Measurements from ENCODE around the gene BANK1. TPM values are rescaled to one million over a fixed set of nuclear protein-coding genes. Genes with fewer than 3 reads are reported as not detected.

BANK1 gene
- under 1 TPM in 5 of 8 experiments, not detected in 3; 0.14 to 0.81 (median 0.27) TPM for total RNA-seq

GRCh38 chr4:101790521-101791181 lies at the start of gene BANK1:
TSS of gene BANK1 (plus strand) at chr4:101790730. CDS start at chr4:101790881, 151 bp downstream.
- WGBS, 10 experiments, result 36 to 100% (median 63%) methylated on average over 1 to 15 of the region's 44 CpGs; no CpG with 5 or more reads in 2 of the 10 experiments
- peak in 5 of 8 experiments; percentile 31 to 85 (median 33) for ATAC-seq (replicated peaks in 6 of 8)
- peak within 1 kb of the TSS in 4 of 5 donors; percentile 7 to 17 (median 11) for H3K4me3 ChIP-seq
- H3K4me1 ChIP-seq (replicated peaks in 1 of 2), result peaks cover 0 to 2% of the 10 kb centered on the region in 2 donors
- in situ Hi-C loops (cut with MboI; ENCODE audit: low pct_unique_long_range_greater_than_20kb in 2 of 9, low sequenced_read_pairs in 9 of 9, unreplicated experiment in 9 of 9), result no loop called here
- H3K27ac ChIP-seq, result no peak within 1 kb of the TSS

- WGBS, 10 experiments, result 0 to 90% (median 65%) methylated on average over 1 to 2 of the region's 2 CpGs; no CpG with 5 or more reads in 1 of the 10 experiments
- ATAC-seq (replicated peaks in 6 of 8), result peak in 2 of 8 experiments; percentile 15 to 40
- Histone ChIP-seq H3K4me3 (no peak overlapping the region), H3K27ac (no peak overlapping the region), H3K4me1 (replicated peaks in 1 of 2) (no peaks in the 10 kb centered on the region)
- in situ Hi-C loops (cut with MboI; ENCODE audit: low pct_unique_long_range_greater_than_20kb in 2 of 9, low sequenced_read_pairs in 9 of 9, unreplicated experiment in 9 of 9), result loop anchor here in 1 of 9 experiments (25.0 kb wide), 1 partner anchor 234 kb away; no protein-coding TSS in a partner anchor
These were observed 36.8 kb upstream of the BANK1 start for GRCh38 chr4:101753721-101754120.

GRCh38 chr4:101756181-101756580 lies 34.3 kb upstream of the BANK1 start:
- Histone ChIP-seq H3K4me3 (no peak overlapping the region), H3K27ac (no peak overlapping the region), H3K4me1 (replicated peaks in 1 of 2) (no peaks in the 10 kb centered on the region)
- 0 to 100% (median 27%) methylated on average over 1 to 2 of the region's 2 CpGs; no CpG with 5 or more reads in 3 of the 10 experiments for WGBS, 10 experiments
- ATAC-seq (replicated peaks in 6 of 8), result peak in 2 of 8 experiments; percentile 14 to 20
- in situ Hi-C loops (cut with MboI; ENCODE audit: low pct_unique_long_range_greater_than_20kb in 2 of 9, low sequenced_read_pairs in 9 of 9, unreplicated experiment in 9 of 9), result loop anchor here in 1 of 9 experiments (25.0 kb wide), 1 partner anchor 231 kb away; no protein-coding TSS in a partner anchor

GRCh38 chr4:101761405-101761804 lies 29.1 kb upstream of the BANK1 start:
- ATAC-seq (replicated peaks in 6 of 8), result no peak
- Histone ChIP-seq H3K4me3 (no peak overlapping the region), H3K27ac (no peak overlapping the region), H3K4me1 (replicated peaks in 1 of 2) (no peaks in the 10 kb centered on the region)
- WGBS, 10 experiments, result 0 to 100% (median 80%) methylated on average over 1 of the region's 1 CpG; no CpG with 5 or more reads in 5 of the 10 experiments
- in situ Hi-C loops (cut with MboI; ENCODE audit: low pct_unique_long_range_greater_than_20kb in 2 of 9, low sequenced_read_pairs in 9 of 9, unreplicated experiment in 9 of 9), result loop anchor here in 1 of 9 experiments (25.0 kb wide), 1 partner anchor 226 kb away; no protein-coding TSS in a partner anchor

- ATAC-seq (replicated peaks in 6 of 8), result no peak
- WGBS, 10 experiments, result 5 to 94% (median 85%) methylated on average over 2 of the region's 2 CpGs; no CpG with 5 or more reads in 6 of the 10 experiments
These were observed 28.5 kb upstream of the BANK1 start for GRCh38 chr4:101762025-101762424.

GRCh38 chr4:101762534-101762933 lies 28.0 kb upstream of the BANK1 start:
- no peak overlapping the region for H3K4me3 ChIP-seq
- no peak for ATAC-seq (replicated peaks in 6 of 8)
- H3K4me1 ChIP-seq (replicated peaks in 1 of 2), result no peaks in the 10 kb centered on the region
- in situ Hi-C loops (cut with MboI; ENCODE audit: low pct_unique_long_range_greater_than_20kb in 2 of 9, low sequenced_read_pairs in 9 of 9, unreplicated experiment in 9 of 9), result loop anchor here in 1 of 9 experiments (25.0 kb wide), 1 partner anchor 225 kb away; no protein-coding TSS in a partner anchor
- no peak overlapping the region for H3K27ac ChIP-seq
- 22 to 64% (median 34%) methylated on average over 2 of the region's 2 CpGs; no CpG with 5 or more reads in 2 of the 10 experiments for WGBS, 10 experiments

More at GRCh38 chr4:101762025-101762424, 28.5 kb upstream of the BANK1 start:
- Histone ChIP-seq H3K4me1 (replicated peaks in 1 of 2) (no peaks in the 10 kb centered on the region), H3K4me3 (no peak overlapping the region), H3K27ac (no peak overlapping the region)
- in situ Hi-C loops (cut with MboI; ENCODE audit: low pct_unique_long_range_greater_than_20kb in 2 of 9, low sequenced_read_pairs in 9 of 9, unreplicated experiment in 9 of 9), result loop anchor here in 1 of 9 experiments (25.0 kb wide), 1 partner anchor 225 kb away; no protein-coding TSS in a partner anchor

- Histone ChIP-seq H3K4me1 (replicated peaks in 1 of 2) (no peaks in the 10 kb centered on the region), H3K4me3 (no peak overlapping the region), H3K27ac (no peak overlapping the region)
- no peak for ATAC-seq (replicated peaks in 6 of 8)
- in situ Hi-C loops (cut with MboI; ENCODE audit: low pct_unique_long_range_greater_than_20kb in 2 of 9, low sequenced_read_pairs in 9 of 9, unreplicated experiment in 9 of 9), result loop anchor here in 1 of 9 experiments (25.0 kb wide), 1 partner anchor 224 kb away; no protein-coding TSS in a partner anchor
- 47 to 100% (median 85%) methylated on average over 1 of the region's 1 CpG; no CpG with 5 or more reads in 4 of the 10 experiments for WGBS, 10 experiments
These were observed 27.0 kb upstream of the BANK1 start for GRCh38 chr4:101763576-101763975.

GRCh38 chr4:101774807-101775206 lies 15.7 kb upstream of the BANK1 start:
- no peak overlapping the region for H3K4me3 ChIP-seq
- H3K4me1 ChIP-seq (replicated peaks in 1 of 2), result no peaks in the 10 kb centered on the region
- ATAC-seq (replicated peaks in 6 of 8), result peak in 2 of 8 experiments; percentile 61 to 85
- in situ Hi-C loops (cut with MboI; ENCODE audit: low pct_unique_long_range_greater_than_20kb in 2 of 9, low sequenced_read_pairs in 9 of 9, unreplicated experiment in 9 of 9), result loop anchor here in 1 of 9 experiments (25.0 kb wide), 1 partner anchor 212 kb away; no protein-coding TSS in a partner anchor
- WGBS, 10 experiments, result 0 to 100% (median 97%) methylated on average over 1 of the region's 1 CpG; no CpG with 5 or more reads in 4 of the 10 experiments
- H3K27ac ChIP-seq, result no peak overlapping the region

GRCh38 chr4:101777431-101777830 lies 13.1 kb upstream of the BANK1 start:
- Histone ChIP-seq H3K4me1 (replicated peaks in 1 of 2) (no peaks in the 10 kb centered on the region), H3K4me3 (no peak overlapping the region), H3K27ac (no peak overlapping the region)
- ATAC-seq (replicated peaks in 6 of 8), result no peak
- in situ Hi-C loops (cut with MboI; ENCODE audit: low pct_unique_long_range_greater_than_20kb in 2 of 9, low sequenced_read_pairs in 9 of 9, unreplicated experiment in 9 of 9), result no loop called here
- WGBS, 10 experiments, result 20 to 100% (median 83%) methylated on average over 1 of the region's 1 CpG; no CpG with 5 or more reads in 4 of the 10 experiments

GRCh38 chr4:101780284-101780683 lies 10.2 kb upstream of the BANK1 start:
- WGBS, 10 experiments, result 75 to 92% (median 80%) methylated on average over 2 to 5 of the region's 5 CpGs; no CpG with 5 or more reads in 5 of the 10 experiments
- Histone ChIP-seq H3K27ac (no peak overlapping the region), H3K4me1 (replicated peaks in 1 of 2) (no peaks in the 10 kb centered on the region), H3K4me3 (no peak overlapping the region)
- in situ Hi-C loops (cut with MboI; ENCODE audit: low pct_unique_long_range_greater_than_20kb in 2 of 9, low sequenced_read_pairs in 9 of 9, unreplicated experiment in 9 of 9), result no loop called here
- no peak for ATAC-seq (replicated peaks in 6 of 8)

- WGBS, 10 experiments, result 21 to 100% (median 72%) methylated on average over 1 to 2 of the region's 2 CpGs
- no peak for ATAC-seq (replicated peaks in 6 of 8)
- Histone ChIP-seq H3K27ac (no peak overlapping the region), H3K4me3 (no peak overlapping the region), H3K4me1 (replicated peaks in 1 of 2) (no peaks in the 10 kb centered on the region)
- in situ Hi-C loops (cut with MboI; ENCODE audit: low pct_unique_long_range_greater_than_20kb in 2 of 9, low sequenced_read_pairs in 9 of 9, unreplicated experiment in 9 of 9), result no loop called here
These were observed 8.0 kb upstream of the BANK1 start for GRCh38 chr4:101782546-101782945.

- ATAC-seq (replicated peaks in 6 of 8), result no peak
- Histone ChIP-seq H3K4me3 (no peak overlapping the region), H3K27ac (no peak overlapping the region), H3K4me1 (replicated peaks in 1 of 2) (peaks cover 0 to 2% of the 10 kb centered on the region in 2 donors)
- in situ Hi-C loops (cut with MboI; ENCODE audit: low pct_unique_long_range_greater_than_20kb in 2 of 9, low sequenced_read_pairs in 9 of 9, unreplicated experiment in 9 of 9), result no loop called here
- 10 to 100% (median 56%) methylated on average over 1 of the region's 1 CpG for WGBS, 10 experiments
These were observed 5.6 kb upstream of the BANK1 start for GRCh38 chr4:101784957-101785356.

- no peak for ATAC-seq (replicated peaks in 6 of 8)
- H3K4me1 ChIP-seq (replicated peaks in 1 of 2), result peaks cover 0 to 2% of the 10 kb centered on the region in 2 donors
- no peak overlapping the region for H3K4me3 ChIP-seq
- no peak overlapping the region for H3K27ac ChIP-seq
- 23 to 100% (median 92%) methylated on average over 1 of the region's 1 CpG for WGBS, 10 experiments
- in situ Hi-C loops (cut with MboI; ENCODE audit: low pct_unique_long_range_greater_than_20kb in 2 of 9, low sequenced_read_pairs in 9 of 9, unreplicated experiment in 9 of 9), result no loop called here
These were observed 5.0 kb upstream of the BANK1 start for GRCh38 chr4:101785486-101785885.
